GM21786 (cell line): ENCODE measurements around the gene TMED10.

Source experiments
- ATAC-seq: cut with Tn5 transposase; IDR thresholded peaks from one replicate; pipeline ENCODE4 v1.9.1; 2021; ENCODE audit not compliant: unreplicated experiment

Gene TMED10

GRCh38 chr14:75176142-75176820 is at the start of gene TMED10:
TSS of gene TMED10 (minus strand) at chr14:75176612. CDS start at chr14:75176579, 33 bp downstream.
- ATAC-seq = peak; percentile 67

GRCh38 chr14:75224561-75224960 is 48.1 kb upstream of the TMED10 start:
- no peak for ATAC-seq

GRCh38 chr14:75223664-75224154 is 47.3 kb upstream of the TMED10 start:
- ATAC-seq = peak; percentile 42

- ATAC-seq = peak; percentile 51
Measured at GRCh38 chr14:75222208-75222701, 45.8 kb upstream of the TMED10 start.

- ATAC-seq = no peak
Measured at GRCh38 chr14:75221797-75222196, 45.4 kb upstream of the TMED10 start.

GRCh38 chr14:75220156-75220555 is 43.7 kb upstream of the TMED10 start:
- no peak for ATAC-seq

GRCh38 chr14:75217508-75218206 is 41.2 kb upstream of the TMED10 start:
- no peak for ATAC-seq

GRCh38 chr14:75216427-75217006 is 40.1 kb upstream of the TMED10 start:
- no peak for ATAC-seq

GRCh38 chr14:75215520-75215919 is 39.1 kb upstream of the TMED10 start:
- ATAC-seq = no peak

- no peak for ATAC-seq
Measured at GRCh38 chr14:75214558-75214957, 38.1 kb upstream of the TMED10 start.

- ATAC-seq = no peak
Measured at GRCh38 chr14:75213172-75213571, 36.8 kb upstream of the TMED10 start.

- ATAC-seq = no peak
Measured at GRCh38 chr14:75208843-75209242, 32.4 kb upstream of the TMED10 start.

- no peak for ATAC-seq
Measured at GRCh38 chr14:75206190-75206589, 29.8 kb upstream of the TMED10 start.

- no peak for ATAC-seq
Measured at GRCh38 chr14:75205591-75205990, 29.2 kb upstream of the TMED10 start.

- no peak for ATAC-seq
Measured at GRCh38 chr14:75204116-75204515, 27.7 kb upstream of the TMED10 start.

- ATAC-seq = no peak
Measured at GRCh38 chr14:75202657-75203056, 26.2 kb upstream of the TMED10 start.

GRCh38 chr14:75201087-75201486 is 24.7 kb upstream of the TMED10 start:
- no peak for ATAC-seq

- ATAC-seq = no peak
Measured at GRCh38 chr14:75200451-75200850, 24.0 kb upstream of the TMED10 start.

- no peak for ATAC-seq
Measured at GRCh38 chr14:75198291-75198933, 22.0 kb upstream of the TMED10 start.

- ATAC-seq = no peak
Measured at GRCh38 chr14:75197338-75197737, 20.9 kb upstream of the TMED10 start.

GRCh38 chr14:75196468-75196867 is 20.1 kb upstream of the TMED10 start:
- ATAC-seq = no peak
